HG03175 (cell line): ENCODE measurements around the gene SAMD7.

ENCODE experiments used
- ATAC-seq: cut with Tn5 transposase; IDR thresholded peaks from one replicate; pipeline ENCODE4 v1.9.1; 2021; ENCODE audit warnings: mild to moderate bottlenecking, moderate library complexity; ENCODE audit not compliant: unreplicated experiment

The SAMD7 gene

DNA sequence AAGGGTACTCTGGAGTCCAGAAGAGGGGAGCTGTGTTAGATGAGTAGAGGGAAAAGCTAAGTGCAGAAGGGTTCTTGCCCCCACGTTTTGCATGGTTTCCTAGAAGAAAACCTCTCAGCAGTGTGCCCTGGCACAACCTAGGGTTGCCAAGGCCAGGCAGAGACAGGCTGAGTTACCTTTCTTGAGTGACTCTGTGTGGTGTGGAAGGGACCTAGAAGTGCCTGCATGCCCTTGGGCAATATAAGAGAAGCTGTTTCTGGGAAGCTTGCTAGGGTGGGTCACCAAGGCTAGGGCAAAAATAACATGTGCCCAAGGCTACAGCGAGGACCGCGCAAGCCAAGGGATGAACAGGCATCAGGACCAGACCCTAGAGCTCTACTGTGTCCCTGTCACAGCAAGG, 3.4 kb upstream of the SAMD7 start:
- no peak for ATAC-seq

DNA sequence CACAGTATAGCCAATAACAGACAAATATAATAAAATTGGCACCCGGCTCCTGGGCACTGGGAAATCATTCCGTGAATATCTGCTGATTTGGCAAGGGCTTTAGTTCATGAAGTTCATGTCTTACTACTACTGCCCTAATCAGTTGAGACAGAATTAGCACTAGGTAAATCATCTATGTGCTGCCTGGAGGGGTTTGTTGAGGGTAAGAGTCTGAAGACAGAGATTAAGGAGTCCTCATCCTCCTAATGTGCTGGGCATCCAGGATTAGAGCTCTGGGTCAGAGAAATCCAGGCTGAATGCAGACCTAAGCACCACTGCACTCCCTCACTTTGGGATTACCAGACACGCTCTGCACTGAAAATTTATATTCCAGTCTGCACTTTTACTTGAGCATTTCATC, 2.0 kb downstream of the SAMD7 start:
- no peak for ATAC-seq

DNA sequence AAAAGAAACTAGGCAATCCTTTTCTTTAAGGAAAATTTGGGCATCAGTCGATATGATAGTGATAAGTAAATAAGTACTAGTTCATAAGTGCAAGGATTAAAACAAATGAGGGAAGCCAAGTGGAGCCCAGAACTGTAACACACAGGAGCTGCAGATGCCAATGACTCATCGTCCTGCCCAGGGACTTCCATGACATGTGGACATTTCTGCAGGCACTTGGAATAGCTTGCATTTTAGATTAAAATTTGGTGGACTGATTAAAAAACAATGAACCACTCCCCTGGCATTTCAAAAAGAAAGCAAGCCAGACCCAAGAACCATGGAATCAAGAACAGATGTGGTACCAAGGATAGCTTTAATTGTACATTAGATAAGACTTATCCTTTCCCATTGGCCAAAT, 2.9 kb downstream of the SAMD7 start:
- ATAC-seq: no peak

DNA sequence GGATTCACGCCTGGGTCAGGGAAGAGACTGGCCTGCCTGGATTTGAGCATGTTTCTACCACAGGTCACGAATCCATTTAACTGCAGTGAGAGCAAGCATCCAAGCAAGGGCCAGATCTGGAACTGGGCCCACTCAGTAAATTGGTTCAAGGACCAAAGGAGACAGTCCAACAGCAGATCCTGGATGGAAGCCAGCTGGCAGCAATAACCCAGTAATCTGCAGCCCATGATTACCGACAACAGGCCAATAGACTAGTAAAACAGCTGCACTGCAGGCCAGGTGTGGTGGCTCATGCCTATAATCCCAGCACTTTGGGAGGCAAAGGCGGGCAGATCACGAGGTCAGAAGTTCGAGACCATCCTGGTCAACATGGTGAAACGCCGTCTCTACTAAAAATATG, 11.8 kb downstream of the SAMD7 start:
- no peak for ATAC-seq

DNA sequence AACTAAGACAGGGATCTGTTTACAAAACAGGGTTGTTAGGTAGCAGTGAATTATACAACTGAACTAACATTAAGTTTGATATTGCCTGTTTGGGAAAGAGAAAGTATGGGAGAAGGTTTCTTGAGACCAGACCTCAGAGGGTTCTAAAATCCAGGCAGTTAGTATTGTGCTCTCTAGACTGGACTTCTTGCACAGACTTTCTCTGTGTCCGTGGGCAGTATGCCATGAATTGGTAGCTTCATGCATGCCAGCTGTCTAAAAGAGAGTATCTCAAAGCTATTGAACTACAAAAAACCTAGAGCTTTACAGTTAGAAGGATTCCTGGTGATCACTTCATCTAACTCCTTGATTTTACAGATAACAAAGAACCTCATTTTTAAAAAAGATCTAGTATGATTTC, 12.5 kb downstream of the SAMD7 start:
- ATAC-seq: no peak

DNA sequence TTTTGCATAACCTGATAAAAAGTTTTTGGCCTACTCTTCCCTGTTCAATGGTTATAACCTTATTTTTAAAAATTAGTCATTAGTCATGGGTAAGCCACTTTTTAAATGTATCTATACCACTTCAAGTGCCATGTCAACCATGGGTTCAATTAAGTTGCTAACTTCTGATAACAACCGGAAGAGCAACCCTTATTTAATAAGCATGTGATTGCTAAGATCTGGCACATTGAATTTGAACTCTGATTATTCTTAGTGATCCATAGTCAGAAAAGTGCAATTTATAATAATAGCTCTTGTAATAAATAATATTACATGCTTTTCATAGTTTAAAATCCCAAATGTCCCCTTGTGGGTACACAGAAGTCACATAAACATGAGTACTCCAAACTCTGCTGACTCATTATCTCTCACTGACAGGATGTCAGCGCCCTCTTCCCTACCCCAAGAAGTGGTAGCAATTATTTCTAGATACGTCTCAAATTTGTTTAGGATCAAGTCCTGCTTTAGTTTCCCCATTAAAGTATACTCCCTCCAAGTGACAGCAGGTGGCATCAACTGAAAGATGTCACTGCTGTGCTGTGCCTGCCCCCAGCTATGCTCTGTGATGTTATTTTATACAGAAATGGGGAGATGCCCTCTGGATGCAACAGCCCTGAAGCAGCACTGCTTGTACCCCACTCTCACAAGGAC, 18.6 kb downstream of the SAMD7 start:
- peak; percentile 22 for ATAC-seq

DNA sequence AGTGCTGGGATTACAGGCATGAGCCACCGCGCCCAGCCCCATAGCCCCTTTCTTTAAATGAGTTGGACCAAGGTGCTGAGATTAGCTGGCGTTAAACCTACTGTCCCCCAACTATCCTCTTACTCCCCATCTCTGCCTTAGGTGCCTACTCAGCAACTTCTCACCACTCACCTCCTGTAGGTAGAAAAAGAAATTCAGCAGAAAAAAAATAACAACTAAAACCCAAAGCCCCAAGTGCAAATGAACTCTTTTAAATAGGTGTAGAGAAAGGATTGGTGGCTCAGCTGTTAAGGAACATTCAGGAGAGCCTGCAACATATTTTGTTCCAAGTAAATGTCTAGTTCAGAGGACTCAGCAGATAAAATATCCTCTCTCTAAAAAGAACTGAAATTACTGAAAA, 19.5 kb downstream of the SAMD7 start:
- ATAC-seq: no peak

DNA sequence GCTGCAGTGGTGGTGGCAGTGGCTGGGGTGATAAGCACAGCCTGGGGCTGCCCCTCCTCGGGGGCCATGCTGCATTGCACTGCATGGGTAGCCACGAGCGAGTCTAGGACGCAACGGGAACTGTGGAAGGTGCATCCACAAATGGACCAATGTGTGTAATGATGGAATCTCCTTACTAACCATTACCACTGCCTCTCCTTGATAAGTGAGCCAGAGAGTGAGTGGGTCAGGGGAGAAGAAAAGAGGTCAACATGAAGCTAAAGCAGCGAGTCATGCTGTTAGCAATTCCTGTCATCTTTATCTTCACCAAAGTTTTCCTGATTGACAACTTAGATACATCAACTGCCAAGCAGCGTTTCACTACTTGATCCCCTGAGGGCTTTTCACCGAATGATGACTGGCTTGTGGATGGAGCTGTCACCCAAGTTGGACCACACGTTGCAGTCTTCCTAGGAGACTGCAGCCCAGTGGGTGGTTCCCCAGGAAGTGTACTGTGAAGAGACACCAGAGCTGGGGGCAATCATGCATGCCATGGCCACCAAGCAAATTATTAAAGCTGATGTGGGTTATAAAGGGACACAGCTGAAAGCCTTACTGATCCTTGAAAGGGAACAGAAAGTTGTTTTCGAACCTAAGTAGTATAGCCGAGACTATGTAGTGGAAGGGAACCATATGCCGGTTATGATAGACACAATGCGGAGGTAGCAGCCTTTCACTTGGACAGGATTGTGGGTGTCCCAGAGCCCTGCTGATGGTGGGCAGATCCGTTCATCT, 20.6 kb downstream of the SAMD7 start:
- ATAC-seq: peak; percentile 96

DNA sequence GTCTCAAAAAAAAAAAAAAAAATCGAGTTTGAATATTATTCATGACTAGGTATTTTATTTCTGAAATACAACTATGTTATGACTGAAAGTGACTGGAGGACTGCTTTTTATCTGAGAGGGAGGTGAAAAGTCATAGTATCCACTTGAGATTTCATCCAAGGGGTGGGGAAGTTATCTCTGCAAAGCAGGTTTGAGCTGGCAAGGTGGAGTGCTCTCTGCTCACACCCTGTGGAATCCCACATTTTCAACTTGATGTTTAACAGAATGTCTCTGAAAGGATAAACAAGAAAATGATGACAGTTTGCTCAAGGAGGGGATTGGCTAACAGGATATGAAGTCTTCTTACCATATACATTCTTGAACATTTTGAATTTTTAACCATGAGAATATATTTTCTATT, 27.9 kb downstream of the SAMD7 start:
- no peak for ATAC-seq

DNA sequence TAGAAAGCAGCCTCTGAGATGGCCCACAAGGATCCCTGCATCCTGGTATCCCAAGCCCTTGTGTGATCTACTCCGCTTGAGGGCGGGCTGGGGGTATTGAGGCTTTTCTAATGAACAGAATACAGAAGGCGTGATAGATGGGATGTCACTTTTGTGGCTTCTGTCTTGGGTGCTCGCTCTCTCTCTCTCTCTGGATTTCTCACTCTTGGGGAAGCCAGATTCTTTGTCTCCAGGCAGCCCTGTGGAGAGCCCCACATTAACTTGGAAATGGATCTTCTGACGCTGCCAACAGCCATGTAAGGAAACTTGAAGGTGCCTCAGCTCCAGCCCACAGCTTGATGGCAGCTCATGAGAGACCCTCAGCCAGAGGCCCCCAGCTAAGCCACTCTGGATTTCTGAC, 28.4 kb downstream of the SAMD7 start:
- no peak for ATAC-seq

DNA sequence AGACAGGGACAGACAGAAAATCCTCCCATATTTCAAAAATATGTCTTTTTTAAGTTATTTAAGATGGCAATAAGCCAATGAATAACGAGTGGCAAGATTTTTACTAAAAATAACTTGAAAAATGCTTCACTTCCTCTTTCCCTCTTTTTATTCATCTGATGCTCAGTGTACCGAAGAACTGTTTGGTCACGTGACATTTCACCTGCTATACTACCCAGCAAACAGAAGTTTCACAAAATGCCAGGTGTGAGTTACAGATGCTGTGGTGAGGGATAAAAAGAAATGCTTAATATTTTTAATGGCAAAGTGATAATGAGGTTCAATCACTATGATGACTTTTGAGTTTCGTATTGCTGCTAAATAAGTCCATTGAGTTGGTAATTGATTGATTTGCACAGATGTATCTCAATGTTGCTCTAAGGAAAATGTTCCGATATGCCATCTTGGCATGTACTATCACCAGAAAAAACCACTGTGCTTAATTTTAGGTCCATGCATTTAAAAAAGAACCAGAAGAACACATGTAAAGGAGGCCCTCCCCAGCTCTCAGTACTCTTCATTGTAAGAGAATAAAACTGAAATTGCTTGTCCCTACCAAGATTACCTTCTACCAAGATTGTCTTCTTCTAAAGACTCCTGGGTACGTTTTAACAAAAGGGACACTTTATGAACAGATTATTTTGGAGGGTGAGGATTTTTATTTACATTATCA, 29.3 kb downstream of the SAMD7 start:
- peak; percentile 81 for ATAC-seq

DNA sequence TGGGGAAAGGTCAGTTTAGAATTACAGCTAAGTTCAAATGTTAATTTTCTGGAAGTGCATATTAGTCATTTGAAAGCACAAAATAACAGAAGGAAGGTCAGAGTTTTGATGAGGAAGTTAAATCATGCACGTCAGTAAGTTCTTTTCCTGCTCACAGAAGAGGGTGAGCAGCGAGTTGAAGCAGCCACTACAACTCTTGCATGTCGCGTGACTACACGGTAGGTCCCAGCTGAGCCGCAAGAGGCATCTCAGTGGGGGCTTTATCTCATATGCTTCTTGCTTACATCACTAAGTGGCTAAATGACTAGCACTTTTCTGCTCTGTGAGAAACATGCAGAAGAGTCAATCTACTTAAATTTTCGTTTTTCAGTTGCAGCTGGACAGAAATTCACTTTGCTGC, 33.9 kb downstream of the SAMD7 start:
- ATAC-seq: peak; percentile 88

DNA sequence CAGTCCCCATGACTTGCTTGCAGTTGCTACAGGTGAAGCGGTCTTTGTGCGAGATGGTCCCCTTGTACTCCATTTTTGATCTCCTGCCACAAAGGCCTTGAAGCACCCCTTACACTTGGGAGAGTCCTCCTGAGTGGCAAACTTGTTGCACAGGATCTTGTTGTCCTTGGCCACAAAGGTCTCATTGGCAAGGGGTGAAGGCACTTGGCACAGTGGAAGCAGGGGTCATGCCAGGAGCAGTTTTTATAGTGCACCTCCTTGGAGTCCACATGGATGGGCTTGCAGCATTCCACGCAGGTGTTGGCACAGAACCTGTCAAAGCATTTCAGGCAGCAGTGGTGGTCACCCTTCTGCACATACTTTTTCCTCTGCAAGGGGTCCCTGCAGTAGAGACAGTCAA, 35.0 kb downstream of the SAMD7 start:
- ATAC-seq: no peak

DNA sequence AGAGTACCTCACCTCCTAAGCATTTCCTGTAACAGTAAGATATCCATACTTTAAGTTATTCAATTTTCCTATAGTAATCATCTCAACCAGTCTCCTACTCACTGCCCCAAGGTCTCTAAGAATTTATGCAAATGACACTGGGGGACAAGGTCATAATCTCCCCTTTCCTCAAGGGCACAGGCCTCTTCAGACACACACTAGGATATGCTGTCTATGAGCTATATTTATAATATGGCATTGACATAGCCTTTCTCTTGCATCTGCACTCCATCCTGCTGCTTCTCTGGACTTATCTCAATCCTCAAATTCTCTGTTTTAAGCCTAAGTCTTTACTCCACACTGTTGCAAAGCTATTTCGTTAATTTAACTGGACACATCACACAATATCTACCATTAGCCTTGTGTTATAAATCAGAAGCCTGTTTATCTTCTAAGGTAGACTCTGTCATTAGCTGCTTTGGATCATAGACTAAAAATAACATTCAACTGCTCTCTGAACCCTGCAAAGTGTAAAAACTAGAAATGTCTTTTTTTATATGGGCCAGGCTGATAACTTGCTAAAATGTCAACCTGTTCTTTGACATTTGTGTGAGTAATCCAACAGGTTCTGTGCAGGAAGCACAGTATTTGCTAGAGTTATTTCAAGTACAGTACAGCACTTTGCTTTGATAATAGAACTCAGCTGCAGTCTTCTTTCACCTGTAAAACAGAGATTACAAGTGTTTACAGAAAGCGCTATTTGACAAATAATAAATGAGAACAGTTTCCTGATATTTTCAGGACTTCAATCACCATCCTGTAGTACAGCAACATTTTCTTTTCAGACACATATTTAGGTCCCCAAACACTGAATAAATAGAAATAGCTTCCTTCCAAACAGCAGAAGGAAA, 37.4 kb downstream of the SAMD7 start:
- no peak for ATAC-seq

DNA sequence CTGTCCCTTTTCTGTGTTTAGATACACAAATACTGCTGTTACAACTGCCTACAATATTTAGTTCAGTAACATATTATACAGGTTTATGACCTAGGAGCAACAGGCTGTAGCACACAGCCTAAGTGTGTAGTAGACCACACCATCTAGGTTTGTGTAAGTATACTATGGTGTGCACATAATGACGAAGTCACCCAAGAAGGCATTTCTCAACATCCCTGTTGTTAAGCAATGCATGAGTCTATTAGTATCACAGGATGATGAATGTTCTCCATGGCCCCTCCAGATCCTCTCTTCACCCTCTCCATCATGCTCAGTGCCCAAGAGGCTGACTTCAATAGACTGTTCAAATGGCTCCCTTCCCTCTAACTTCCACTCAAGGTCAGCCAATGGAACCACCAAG, 40.7 kb downstream of the SAMD7 start:
- ATAC-seq: no peak

DNA sequence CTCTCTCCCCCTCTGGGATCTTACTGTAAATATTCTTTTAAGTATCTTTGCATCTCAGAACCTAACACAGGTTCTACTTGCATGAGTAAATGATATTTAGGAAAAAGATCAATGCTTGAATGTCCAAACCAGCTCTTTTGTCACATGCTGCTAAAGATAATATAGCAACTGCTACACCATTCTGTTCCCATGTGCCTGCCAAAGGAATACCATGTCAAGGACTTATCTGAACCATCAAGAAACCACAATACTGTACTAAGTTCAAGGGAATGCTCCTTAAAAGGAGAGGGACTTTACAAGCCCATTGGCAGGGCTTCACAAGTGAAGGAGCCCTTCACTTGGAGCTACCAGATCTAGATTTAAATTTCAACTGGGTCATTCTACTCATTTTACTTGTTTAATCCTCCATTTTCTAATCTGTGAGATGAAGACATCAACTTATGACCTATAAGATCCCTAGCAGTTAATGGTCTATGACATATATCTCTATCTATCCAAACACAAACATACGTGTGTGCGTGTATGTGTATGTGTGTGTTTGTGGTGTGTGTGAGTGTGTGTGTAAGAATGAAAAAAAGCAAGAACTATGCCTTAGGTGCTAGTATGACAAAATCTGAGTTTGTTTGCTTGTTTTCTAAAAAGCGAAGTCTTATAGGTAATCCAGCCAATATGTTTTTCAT, 42.2 kb downstream of the SAMD7 start:
- ATAC-seq: peak; percentile 21

DNA sequence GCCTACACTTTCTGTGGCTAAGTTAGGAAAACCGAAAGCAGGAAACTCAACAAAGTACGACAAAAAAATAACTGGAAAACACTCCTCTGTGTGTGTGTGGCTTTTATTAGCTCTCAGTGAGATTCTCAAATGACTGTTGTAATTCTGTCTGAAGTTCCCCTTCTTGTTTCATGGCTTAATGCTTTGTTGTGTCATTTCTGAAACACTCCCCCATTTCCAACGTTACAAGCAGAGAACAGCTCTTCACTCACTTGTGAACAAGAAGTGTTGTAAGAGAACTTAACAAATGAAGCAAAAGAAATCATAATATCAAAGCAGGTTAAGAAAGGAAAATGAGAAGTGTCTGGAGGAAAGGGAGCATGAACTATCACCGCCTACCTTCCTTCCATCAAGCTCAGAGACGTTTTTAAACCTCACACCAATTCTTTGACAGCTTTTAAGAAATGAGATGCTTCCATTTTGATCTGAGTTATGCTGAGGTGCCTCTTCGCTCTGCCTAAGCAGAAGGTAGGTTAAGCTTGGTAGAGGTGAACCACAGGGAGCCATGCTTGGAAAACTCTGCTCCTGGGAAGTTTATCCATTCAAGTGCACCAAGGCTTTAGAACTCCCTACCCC, 42.9 kb downstream of the SAMD7 start:
- ATAC-seq: peak; percentile 72

DNA sequence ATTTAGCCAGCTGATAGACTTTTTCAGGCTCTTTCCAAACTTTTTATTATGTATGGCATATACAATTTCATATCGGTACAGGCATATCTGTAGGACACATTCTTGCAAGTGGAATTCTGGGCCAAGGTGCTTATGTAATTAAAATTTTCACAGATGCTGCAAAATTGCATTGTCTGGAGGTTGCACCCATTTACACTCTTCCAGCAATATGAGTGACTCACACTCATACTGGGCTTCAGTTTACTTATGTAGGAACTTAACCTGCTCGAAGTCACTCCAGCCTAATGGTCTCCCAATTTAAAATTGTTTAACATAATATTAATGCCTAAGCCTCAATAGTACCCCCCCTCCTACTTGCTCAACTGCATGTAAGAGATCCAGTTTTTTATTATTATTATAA, 44.0 kb downstream of the SAMD7 start:
- no peak for ATAC-seq

DNA sequence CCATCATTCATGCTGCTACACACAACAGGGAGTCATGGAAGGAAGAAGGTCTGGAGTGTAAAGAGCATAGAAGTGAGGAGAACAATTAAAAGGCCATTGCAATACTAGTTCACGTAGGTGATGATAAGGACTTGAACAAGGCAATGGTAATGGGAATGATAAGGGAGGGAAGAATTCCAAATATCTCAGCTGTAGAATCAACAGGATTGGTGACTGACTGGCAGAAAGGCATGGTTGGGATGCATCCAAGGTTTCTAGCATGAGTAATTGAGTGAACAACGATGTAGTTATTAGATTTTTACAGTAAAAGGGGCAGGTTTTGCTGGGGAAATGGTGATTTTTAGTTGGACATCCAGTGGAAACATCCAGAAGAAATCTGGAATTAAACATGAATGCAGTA, 52.8 kb downstream of the SAMD7 start:
- ATAC-seq: no peak
